ENCODE results near the gene FAM171A1.
"Not testable (repeated sequence)": the region's sequence is repeated elsewhere in the genome, so short reads cannot be mapped to it uniquely, and the experiment has no call there.

DNA sequence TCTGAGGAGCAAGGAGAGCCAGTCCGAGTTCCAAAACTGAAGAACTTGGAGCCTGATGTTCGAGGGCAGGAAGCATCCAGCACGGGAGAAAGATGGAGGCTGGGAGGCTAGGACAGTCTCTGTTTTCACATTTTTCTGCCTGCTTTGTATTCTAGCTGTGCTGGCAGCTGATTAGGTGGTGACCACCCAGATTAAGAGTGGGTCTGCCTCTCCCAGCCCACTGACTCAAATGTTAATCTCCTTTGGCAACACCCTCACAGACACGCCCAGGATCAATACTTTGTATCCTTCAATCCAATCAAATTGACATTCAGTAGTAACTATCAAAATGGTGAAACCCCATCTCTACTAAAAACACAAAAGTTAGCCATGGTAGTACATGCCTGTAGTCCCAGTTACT lies 163.7 kb downstream of the FAM171A1 start:
- TF ChIP-seq TAF1 (IDR thresholded peaks at IDR 0.05; ENCODE audit: borderline replicate concordance, low read depth, low read length); POLR2A (IDR thresholded peaks at IDR 0.05; ENCODE audit: low read depth, low read length); POLR2AphosphoS5 (IDR thresholded peaks at IDR 0.05; ENCODE audit: low read depth, low read length): not testable (repeated sequence)

All from GM12892 (cell line).